H9 (cell line): ENCODE results near the gene RAF1. TPM values are rescaled to one million over a fixed set of nuclear protein-coding genes. Genes with fewer than 3 reads are reported as not detected.

ENCODE experiments used
- DNase-seq: peaks from one replicate; pipeline ENCODE4 v3.0.0-alpha.2; 2017
- H2AFZ ChIP-seq: one replicate; pipeline ENCODE4 v1.6.1; 2013; ENCODE audit warnings: mild to moderate bottlenecking, low read length, control low read depth, moderate library complexity
- H2AK5ac ChIP-seq: 2 replicates; pipeline ENCODE4 v1.6.1; 2013; ENCODE audit warnings: low read length, control low read depth, mixed read lengths; ENCODE audit not compliant: insufficient read length
- H2BK120ac ChIP-seq: one replicate; pipeline ENCODE4 v1.6.1; 2013; ENCODE audit warnings: low read depth, mild to moderate bottlenecking, low read length, control low read depth, inconsistent platforms; ENCODE audit not compliant: poor library complexity, severe bottlenecking
- H2BK12ac ChIP-seq: 2 replicates; pipeline ENCODE4 v1.6.1; 2013; ENCODE audit warnings: low read length, control low read depth, mixed read lengths, low read depth; ENCODE audit not compliant: insufficient read length
- H2BK15ac ChIP-seq: 2 replicates; pipeline ENCODE4 v1.6.1; 2013; ENCODE audit warnings: low read depth, low read length, control low read depth
- H2BK20ac ChIP-seq: one replicate; pipeline ENCODE4 v1.6.1; 2013; ENCODE audit warnings: low read depth, mild to moderate bottlenecking, low read length, control low read depth, inconsistent platforms; ENCODE audit not compliant: poor library complexity, severe bottlenecking
- H2BK5ac ChIP-seq: 2 replicates; pipeline ENCODE4 v1.6.1; 2013; ENCODE audit warnings: low read length, control low read depth, mixed read lengths; ENCODE audit not compliant: insufficient read length
- H3K14ac ChIP-seq: 2 replicates; pipeline ENCODE4 v1.6.1; 2013; ENCODE audit warnings: low read length, control low read depth; ENCODE audit not compliant: insufficient read depth
- H3K18ac ChIP-seq: 2 replicates; pipeline ENCODE4 v1.6.1; 2013; ENCODE audit warnings: low read depth, mild to moderate bottlenecking, mixed read lengths, low read length, control low read depth; ENCODE audit not compliant: insufficient read length
- H3K23ac ChIP-seq: 2 replicates; pipeline ENCODE4 v1.6.1; 2013; ENCODE audit warnings: low read length, control low read depth, mixed read lengths, low read depth; ENCODE audit not compliant: insufficient read length
- H3K23me2 ChIP-seq: 2 replicates; pipeline ENCODE4 v1.6.1; 2013; ENCODE audit warnings: low read depth, mild to moderate bottlenecking, mixed read lengths, low read length, control low read depth; ENCODE audit not compliant: insufficient read length, poor library complexity, severe bottlenecking
- H3K27ac ChIP-seq: 2 replicates; pipeline ENCODE4 v1.5.1; 2013; ENCODE audit warnings: low read length, control low read depth, mixed read lengths, low read depth; ENCODE audit not compliant: insufficient read length
- H3K27me3 ChIP-seq: 2 replicates; pipeline ENCODE4 v1.6.1; 2013; ENCODE audit warnings: low read length, control low read depth, inconsistent platforms; ENCODE audit not compliant: insufficient read depth
- H3K4ac ChIP-seq: 2 replicates; pipeline ENCODE4 v1.6.1; 2013; ENCODE audit warnings: low read depth, mild to moderate bottlenecking, control low read depth, inconsistent platforms, low read length, moderate library complexity
- H3K4me1 ChIP-seq: 2 replicates; pipeline ENCODE4 v1.6.1; 2013; ENCODE audit warnings: low read length, control low read depth, inconsistent platforms; ENCODE audit not compliant: insufficient read depth
- H3K4me2 ChIP-seq: 2 replicates; pipeline ENCODE4 v1.6.1; 2013; ENCODE audit warnings: low read length, control low read depth, mixed read lengths; ENCODE audit not compliant: insufficient read length, insufficient read depth
- H3K56ac ChIP-seq: 2 replicates; pipeline ENCODE4 v1.6.1; 2013; ENCODE audit warnings: low read depth, mild to moderate bottlenecking, mixed read lengths, low read length, control low read depth; ENCODE audit not compliant: insufficient read length
- H3K79me1 ChIP-seq: 2 replicates; pipeline ENCODE4 v1.6.1; 2013; ENCODE audit warnings: low read depth, mild to moderate bottlenecking, moderate library complexity, low read length, control low read depth, inconsistent platforms; ENCODE audit not compliant: insufficient read depth, poor library complexity, severe bottlenecking
- H3K79me2 ChIP-seq: 2 replicates; pipeline ENCODE4 v1.6.1; 2013; ENCODE audit warnings: low read length, control low read depth, inconsistent platforms; ENCODE audit not compliant: insufficient read depth
- H3K9ac ChIP-seq: 2 replicates; pipeline ENCODE4 v1.6.1; 2013; ENCODE audit warnings: low read length, control low read depth, mixed read lengths; ENCODE audit not compliant: insufficient read length; ENCODE audit errors: extremely low read depth
- H3K9me3 ChIP-seq: one replicate; pipeline ENCODE4 v1.6.1; 2013; ENCODE audit warnings: low read depth, low read length, inconsistent platforms; ENCODE audit not compliant: control insufficient read depth
- H3T11ph ChIP-seq: one replicate; pipeline ENCODE4 v1.6.1; 2013; ENCODE audit warnings: mild to moderate bottlenecking, low read length, control low read depth, inconsistent platforms
- H4K20me1 ChIP-seq: one replicate; pipeline ENCODE4 v1.6.1; 2013; ENCODE audit not compliant: control insufficient read depth, insufficient read length, insufficient read depth
- H4K5ac ChIP-seq: 2 replicates; pipeline ENCODE4 v1.6.1; 2013; ENCODE audit warnings: low read depth, mild to moderate bottlenecking, mixed read lengths, low read length, control low read depth; ENCODE audit not compliant: insufficient read length
- H4K8ac ChIP-seq: replicated peaks from 2 replicates; pipeline ENCODE4 v1.6.1; 2013; ENCODE audit warnings: low read length, control low read depth, mixed read lengths, low read depth; ENCODE audit not compliant: insufficient read length
- H4K91ac ChIP-seq: 2 replicates; pipeline ENCODE4 v1.6.1; 2013; ENCODE audit warnings: low read depth, mild to moderate bottlenecking, moderate library complexity, mixed read lengths, low read length, control low read depth; ENCODE audit not compliant: insufficient read length
- H3K27ac Mint-ChIP-seq, 3 experiments: 2 replicates in 2 of 3; 3 replicates in 1 of 3; pipeline ENCODE4 v1.8.0; 2020 to 2021; ENCODE audit warnings: mixed read lengths in 3 of 3, mild to moderate bottlenecking in 1 of 3, moderate library complexity in 1 of 3
- H3K27me3 Mint-ChIP-seq: 2 replicates; pipeline ENCODE4 v1.8.0; 2021; ENCODE audit warnings: low read depth, mild to moderate bottlenecking, moderate library complexity, mixed read lengths
- H3K36me3 Mint-ChIP-seq, 3 experiments: 2 replicates in 2 of 3; 3 replicates in 1 of 3; pipeline ENCODE4 v1.8.0; 2020 to 2021; ENCODE audit warnings: low read depth in 3 of 3, mixed read lengths in 3 of 3; ENCODE audit not compliant: insufficient read depth in 1 of 3
- H3K4me1 Mint-ChIP-seq, 2 experiments: 2 replicates each; pipeline ENCODE4 v1.8.0; 2020; ENCODE audit warnings: mixed read lengths in 2 of 2
- H3K4me3 Mint-ChIP-seq, 2 experiments: 2 replicates in 1 of 2; 3 replicates in 1 of 2; pipeline ENCODE4 v1.8.0; 2020 to 2021; ENCODE audit warnings: mild to moderate bottlenecking in 2 of 2, mixed read lengths in 2 of 2, moderate library complexity in 1 of 2
- H3K9me3 Mint-ChIP-seq, 2 experiments: 2 replicates in 1 of 2; 3 replicates in 1 of 2; pipeline ENCODE4 v1.8.0; 2020; ENCODE audit warnings: mild to moderate bottlenecking in 2 of 2, mixed read lengths in 2 of 2, moderate library complexity in 1 of 2
- CTCF ChIP-seq: fragments of 200-600 bp; sonication (generic); conservative IDR thresholded peaks from 3 replicates; pipeline ENCODE4 v1.8.0; 2021; ENCODE audit warnings: antibody characterized with exemption, mild to moderate bottlenecking
- WGBS: extraction: QIAGEN DNeasy Blood & Tissue Kit; methylation state at CpG from one replicate; pipeline ENCODE4 v1.1.7; 2013; ENCODE audit warnings: missing lambda C conversion rate, low lambda C conversion rate, mixed read lengths; ENCODE audit not compliant: insufficient read length; ENCODE audit errors: extremely low coverage; 5-methylcytosine and 5-hydroxymethylcytosine counted together
- total RNA-seq: library from RNA; stranded (reverse); gene quantifications from 2 replicates; pipeline ENCODE4 v1.2.1, GENCODE V29; 2021

The RAF1 gene
- total RNA-seq, 1 experiment from 2014 or later: 112 TPM

GRCh38 chr3:12579456-12579855, 84.5 kb downstream of the RAF1 start:
- Histone ChIP-seq H3K4ac (no peak overlapping the region), H2BK5ac (no peak overlapping the region), H3K56ac (no peak overlapping the region), H2BK12ac (no peak overlapping the region), H3K9ac (no peak overlapping the region), H4K8ac (no peak overlapping the region), H2AK5ac (no peak overlapping the region), H3K23ac (no peak overlapping the region), H3K4me2 (no peak overlapping the region), H3K18ac (no peak overlapping the region), H4K91ac (no peak overlapping the region), H2BK15ac (no peak overlapping the region), H3T11ph (no peak overlapping the region), H3K23me2 (no peaks in the 10 kb centered on the region), H4K5ac (no peak overlapping the region), H3K14ac (no peak overlapping the region), H2AFZ (no peak overlapping the region), H3K4me1 (no peaks in the 10 kb centered on the region), H3K27me3 (no peaks in the 10 kb centered on the region), H3K9me3 (no peaks in the 10 kb centered on the region), H3K27ac (no peak overlapping the region), H4K20me1 (peaks cover 2% of the 10 kb centered on the region), H2BK20ac (no peak overlapping the region), H3K79me2 (no peaks in the 10 kb centered on the region), H3K79me1 (no peaks in the 10 kb centered on the region), H2BK120ac (no peak overlapping the region)
- Mint-ChIP-seq H3K27me3 (no peaks in the 10 kb centered on the region), H3K27ac (peak overlapping the region in 1 of 3 experiments; percentile 68; a peak in 2 of 7 replicates), H3K9me3 (no peaks in the 10 kb centered on the region), H3K4me1 (0 out of 4 replicates have a peak, but pooled peaks cover 0 to under 1% of the 10 kb centered on the region in 2 experiments), H3K4me3 (no peak overlapping the region), H3K36me3 (peaks cover 33 to 87% (median 78%) of the 10 kb centered on the region in 3 experiments)
- TF ChIP-seq CTCF: no peak
- no peak for DNase-seq
- WGBS: no CpG with 5 or more reads among the region's 3 CpGs
